GM21576 (cell line): Measurements from ENCODE around the gene RDH12.

Source experiments
- ATAC-seq: cut with Tn5 transposase; IDR thresholded peaks from one replicate; pipeline ENCODE4 v1.9.1; 2021; ENCODE audit warnings: mild to moderate bottlenecking, moderate library complexity; ENCODE audit not compliant: unreplicated experiment

Gene RDH12

GRCh38 chr14:67746927-67747326 is 45.2 kb downstream of the RDH12 start:
- ATAC-seq = no peak

DNA sequence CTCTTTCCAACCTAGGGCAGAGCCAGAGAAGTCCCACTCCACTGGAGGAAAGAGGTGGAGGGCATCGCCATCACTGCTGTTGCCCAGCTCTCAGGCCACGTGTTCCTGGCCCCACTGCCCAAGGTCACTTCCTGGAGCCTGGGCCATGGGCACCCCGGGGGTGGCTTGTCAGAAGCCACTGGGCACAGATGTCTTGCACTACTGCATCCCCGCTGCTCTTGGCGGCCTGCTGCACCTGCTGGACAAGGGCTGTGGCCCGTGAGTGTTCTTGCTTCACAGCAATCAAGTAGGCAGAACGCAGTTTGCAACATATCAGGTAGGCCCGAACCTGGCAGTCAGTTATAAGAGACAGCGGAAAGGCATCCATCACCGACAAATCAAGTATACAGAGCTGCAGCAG is 46.6 kb downstream of the RDH12 start:
- ATAC-seq = no peak

GRCh38 chr14:67749341-67750084 is 47.8 kb downstream of the RDH12 start:
- no peak for ATAC-seq

- no peak for ATAC-seq
Measured at GRCh38 chr14:67756496-67756895, 54.8 kb downstream of the RDH12 start.

DNA sequence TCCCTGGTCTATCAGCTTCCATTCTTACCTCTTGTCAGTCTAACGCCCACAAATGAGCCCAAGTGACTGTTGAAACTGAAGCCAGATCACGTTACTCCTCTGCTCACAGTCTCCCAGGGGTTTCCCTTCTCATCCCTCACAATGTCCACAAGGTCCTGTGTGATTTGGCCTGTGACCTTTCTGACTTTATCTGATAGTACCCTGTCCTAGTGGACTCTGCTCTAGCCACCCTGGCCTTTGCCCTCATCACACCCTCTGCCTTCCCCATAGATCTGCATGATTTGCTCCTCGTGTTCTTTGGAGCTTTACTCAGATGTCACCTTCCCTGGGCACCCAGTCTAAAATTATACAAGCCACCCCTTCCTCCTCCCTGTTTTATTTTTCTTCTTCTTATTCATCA is 55.5 kb downstream of the RDH12 start:
- no peak for ATAC-seq

DNA sequence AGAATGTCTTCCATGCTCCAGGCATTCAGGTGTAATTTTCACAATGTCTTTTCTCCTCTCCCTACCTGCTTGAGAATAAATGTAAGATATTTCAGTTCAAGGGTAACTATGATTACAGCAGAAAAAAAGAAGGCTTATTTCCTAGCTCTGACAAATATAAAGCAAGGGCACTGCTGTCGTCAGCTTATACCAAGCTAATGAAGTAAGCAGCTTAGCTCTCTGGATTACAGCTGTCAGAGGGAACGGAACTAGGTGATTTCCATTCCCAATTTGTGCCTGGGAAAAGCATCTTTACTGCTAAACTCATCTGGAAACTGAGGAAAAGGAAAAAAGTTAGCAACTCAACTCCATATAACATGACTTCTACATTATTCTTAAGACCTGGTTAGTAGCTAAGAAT is 58.2 kb downstream of the RDH12 start:
- no peak for ATAC-seq

DNA sequence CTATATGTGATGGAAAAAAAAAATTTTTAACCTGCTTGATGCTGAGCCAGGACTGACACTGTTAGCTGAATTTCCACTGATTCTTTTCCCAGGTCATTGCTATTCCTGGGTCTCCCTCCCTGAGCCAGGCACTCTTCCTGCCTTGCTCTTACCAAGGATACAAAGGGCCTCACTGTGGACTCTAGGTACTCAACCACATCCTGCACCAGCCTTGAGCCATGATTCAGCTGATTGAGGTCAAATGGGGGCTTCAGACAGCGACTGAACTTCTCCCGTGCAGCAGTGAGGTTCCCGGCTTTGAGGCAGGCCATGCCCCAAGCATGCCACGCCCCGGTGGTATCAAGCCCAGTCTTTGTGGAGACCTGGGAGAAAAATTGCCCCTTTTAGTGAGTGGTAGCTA is 60.4 kb downstream of the RDH12 start:
- ATAC-seq = no peak

GRCh38 chr14:67763158-67763822 is 61.6 kb downstream of the RDH12 start:
- no peak for ATAC-seq

DNA sequence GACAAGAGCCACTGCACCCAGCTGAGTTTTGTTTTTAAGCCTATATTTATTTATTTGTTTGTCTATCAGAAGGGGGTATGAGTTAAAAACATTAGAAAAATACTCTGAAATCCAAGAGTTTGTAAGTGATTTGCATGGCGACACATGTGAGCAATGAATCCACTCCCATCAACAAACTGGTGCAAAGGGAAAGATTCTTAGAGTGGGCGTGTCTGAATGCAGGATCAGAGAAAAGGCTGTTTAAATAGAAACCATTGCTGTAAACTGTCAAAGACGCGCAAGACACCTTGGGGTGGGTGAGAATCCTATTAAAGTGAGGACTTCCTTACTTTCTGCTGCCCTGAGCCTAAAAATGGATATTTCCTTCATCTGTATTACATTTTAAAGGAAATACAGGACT is 62.8 kb downstream of the RDH12 start:
- ATAC-seq = no peak

GRCh38 chr14:67765192-67765834 is 63.6 kb downstream of the RDH12 start:
- ATAC-seq = no peak

DNA sequence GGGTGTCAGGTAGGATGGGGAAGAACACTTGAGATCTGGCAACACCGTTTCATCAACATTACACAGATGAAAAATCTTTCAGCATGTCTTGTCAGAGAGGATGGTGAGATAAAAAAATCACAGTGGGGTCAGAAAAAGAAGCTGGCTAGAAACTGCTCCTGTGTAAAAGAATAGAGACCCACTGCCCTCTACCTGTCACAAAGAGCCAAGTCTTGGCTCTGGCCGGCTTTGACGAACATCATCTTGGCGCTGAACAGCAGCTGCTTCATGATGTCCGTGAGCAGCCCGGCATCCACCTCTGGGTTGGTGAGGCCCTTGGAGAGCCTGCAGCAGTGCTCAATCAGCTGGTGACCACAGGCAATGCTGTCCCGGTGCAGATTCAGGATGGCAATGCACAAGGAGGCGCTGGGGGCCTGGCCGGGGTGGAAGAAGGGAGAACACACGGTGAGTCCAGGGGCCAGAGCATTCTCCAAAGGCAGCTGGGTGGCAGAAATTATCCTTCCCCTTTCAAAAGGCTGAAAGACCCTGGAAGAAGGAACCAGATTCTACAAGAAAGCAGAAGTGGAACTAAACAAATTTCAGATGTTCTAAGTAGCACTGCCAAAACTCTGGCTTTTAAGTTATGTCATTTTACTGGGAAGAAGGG is 64.5 kb downstream of the RDH12 start:
- no peak for ATAC-seq

- ATAC-seq = no peak
Measured at GRCh38 chr14:67768219-67768618, 66.5 kb downstream of the RDH12 start.

DNA sequence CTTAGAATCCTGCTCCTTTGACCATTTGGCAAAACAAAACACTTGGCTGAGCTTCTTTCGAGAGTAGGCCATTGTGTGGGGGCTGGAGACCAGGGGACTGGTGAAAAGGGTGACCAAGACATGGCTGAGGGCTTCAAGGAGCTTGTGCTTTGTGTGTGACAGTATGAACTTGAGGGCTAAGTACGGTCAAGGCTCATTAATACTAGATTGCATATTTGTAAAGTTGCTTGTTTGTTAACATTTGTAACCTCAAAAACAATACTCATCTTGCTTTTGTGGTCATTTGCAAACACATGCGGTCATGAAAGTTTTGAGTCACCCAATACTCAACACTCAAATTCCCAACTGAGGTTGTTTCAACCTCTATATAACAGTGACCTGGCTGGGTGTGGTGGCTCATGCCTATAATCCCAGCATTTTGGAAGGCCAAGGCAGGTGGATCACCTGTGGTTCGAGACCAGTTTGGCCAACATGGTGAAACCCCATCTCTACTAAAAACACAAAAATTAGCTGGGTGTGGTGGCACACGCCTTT is 72.2 kb downstream of the RDH12 start:
- no peak for ATAC-seq

DNA sequence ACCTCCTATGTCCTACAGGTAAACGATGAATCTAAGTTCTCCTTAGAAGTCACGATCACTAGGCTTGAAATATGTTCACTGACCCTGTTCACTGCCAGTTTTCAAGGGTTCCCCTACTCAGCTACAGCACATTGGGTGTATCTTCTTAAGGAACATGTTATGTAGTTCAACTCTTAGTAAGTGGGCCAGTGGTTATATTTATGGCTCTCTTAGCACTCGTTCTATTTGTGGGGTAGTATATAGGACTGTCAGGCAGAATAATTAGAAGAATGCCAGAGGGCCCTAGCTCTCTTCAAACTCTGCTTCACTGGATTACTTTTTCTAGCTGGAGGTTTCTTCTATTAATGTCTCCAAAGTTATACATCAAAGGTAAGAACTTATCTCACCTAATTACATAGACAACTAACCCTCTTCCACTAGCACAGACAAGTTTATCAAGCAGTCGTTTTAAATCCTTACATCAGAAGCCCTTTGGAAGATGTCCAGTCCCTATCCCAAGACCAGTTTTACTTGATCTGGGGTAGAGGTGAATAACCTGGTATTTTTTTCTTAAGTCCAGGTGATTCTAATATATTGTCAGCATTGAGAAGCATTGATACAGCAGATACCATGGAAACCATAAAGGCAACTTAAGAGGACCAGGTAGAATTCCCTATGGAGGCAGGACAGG is 75.1 kb downstream of the RDH12 start:
- ATAC-seq = no peak

GRCh38 chr14:67778792-67779191 is 77.1 kb downstream of the RDH12 start:
- ATAC-seq = no peak

DNA sequence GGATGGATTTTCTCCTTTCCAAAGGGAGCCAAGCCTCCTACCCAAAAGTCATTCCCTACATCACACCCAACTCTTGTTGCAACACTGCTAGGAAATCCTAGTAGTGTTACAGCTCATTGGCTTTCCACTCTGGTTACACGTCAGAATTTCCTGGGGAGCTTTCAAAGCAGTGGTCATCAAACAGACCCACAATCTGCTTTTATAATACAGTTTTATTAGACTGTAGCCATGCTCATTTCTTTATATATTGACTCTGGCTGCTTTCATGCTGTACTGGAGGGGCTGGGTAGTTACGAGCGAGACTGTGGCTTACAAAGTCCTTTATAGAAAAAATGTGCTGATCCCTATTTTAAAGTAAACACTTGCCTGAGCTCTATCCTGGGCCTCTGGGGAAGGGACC is 80.4 kb downstream of the RDH12 start:
- no peak for ATAC-seq
